Hepatocyte (in vitro differentiated cells): ENCODE results near the gene FXYD2. TPM values are rescaled to one million over a fixed set of nuclear protein-coding genes. Genes with fewer than 3 reads are reported as not detected.
A peak's percentile ranks its signal among the peaks of the same experiment; 100 is the strongest.

Source experiments
- DNase-seq: peaks from one replicate; pipeline ENCODE4 v3.0.0-alpha.2; 2016; ENCODE audit warnings: low spot score
- H2AFZ ChIP-seq: fragments of 200-600 bp; sonication (generic); 2 replicates; pipeline ENCODE4 v1.6.0; 2016; ENCODE audit warnings: antibody characterized with exemption, mild to moderate bottlenecking
- H3K27ac ChIP-seq: fragments of 200-600 bp; sonication (generic); 2 replicates; pipeline ENCODE4 v1.5.1; 2016; ENCODE audit warnings: mild to moderate bottlenecking
- H3K27me3 ChIP-seq: fragments of 200-600 bp; sonication (generic); 2 replicates; pipeline ENCODE4 v1.6.1; 2016
- H3K36me3 ChIP-seq: fragments of 200-600 bp; sonication (generic); replicated peaks from 2 replicates; pipeline ENCODE4 v1.5.1; 2016; ENCODE audit warnings: low read depth; ENCODE audit not compliant: insufficient read depth
- H3K4me1 ChIP-seq: fragments of 200-600 bp; sonication (generic); 2 replicates; pipeline ENCODE4 v1.5.1; 2016; ENCODE audit warnings: mild to moderate bottlenecking, moderate library complexity; ENCODE audit not compliant: insufficient read depth
- H3K4me2 ChIP-seq: fragments of 200-600 bp; sonication (generic); 2 replicates; pipeline ENCODE4 v1.6.0; 2016
- H3K4me3 ChIP-seq: fragments of 200-600 bp; sonication (generic); 2 replicates; pipeline ENCODE4 v1.5.1; 2016; ENCODE audit warnings: mild to moderate bottlenecking
- H3K79me2 ChIP-seq: fragments of 200-600 bp; sonication (generic); 2 replicates; pipeline ENCODE4 v1.6.0; 2017; ENCODE audit warnings: mild to moderate bottlenecking
- H3K9me2 ChIP-seq: fragments of 200-600 bp; sonication (generic); replicated peaks from 2 replicates; pipeline ENCODE4 v1.6.0; 2017; ENCODE audit warnings: mild to moderate bottlenecking; ENCODE audit not compliant: insufficient read depth
- H3K9me3 ChIP-seq: fragments of 200-600 bp; sonication (generic); 2 replicates; pipeline ENCODE4 v1.5.1; 2016; ENCODE audit warnings: low read depth, mild to moderate bottlenecking
- H4K20me1 ChIP-seq: fragments of 200-600 bp; sonication (generic); 2 replicates; pipeline ENCODE4 v1.6.0; 2016; ENCODE audit warnings: mild to moderate bottlenecking; ENCODE audit not compliant: insufficient read depth, poor library complexity, severe bottlenecking
- EZH2 ChIP-seq: fragments of 200-600 bp; sonication (generic); IDR thresholded peaks from 2 replicates; pipeline ENCODE4 v1.6.1; 2016; ENCODE audit warnings: antibody characterized with exemption, mild to moderate bottlenecking, borderline replicate concordance
- EZH2phosphoT487 ChIP-seq: fragments of 200-600 bp; sonication (generic); IDR thresholded peaks from one replicate; pipeline ENCODE4 v1.6.1; 2018; ENCODE audit warnings: antibody characterized with exemption, mild to moderate bottlenecking, low read depth, moderate library complexity; ENCODE audit not compliant: unreplicated experiment, severe bottlenecking
- WGBS: methylation state at CpG from one replicate; pipeline ENCODE4 v1.1.6; 2016; ENCODE audit warnings: low lambda C conversion rate; ENCODE audit errors: missing lambda C conversion rate; 5-methylcytosine and 5-hydroxymethylcytosine counted together
- polyA plus RNA-seq: library from polyadenylated mRNA; unstranded; fragments of >200 nt; fragmentation: Nextera tagmentation; extraction: Ambion mirVana; gene quantifications from 2 replicates; pipeline ENCODE4 v1.2.1, GENCODE V29; 2016
- total RNA-seq: library from RNA; depleted of rRNA; stranded (reverse); fragments of >200 nt; gene quantifications from 2 replicates; pipeline ENCODE4 v1.2.3, GENCODE V29; 2014
- TF ChIP-seq, protein P1 (sequence below): fragments of 200-600 bp; sonication (generic); IDR thresholded peaks from 2 replicates; pipeline ENCODE4 v1.5.1; 2016; ENCODE audit warnings: antibody characterized with exemption, mild to moderate bottlenecking; ENCODE audit not compliant: poor library complexity

Gene FXYD2
- total and polyA plus RNA-seq, 2 experiments from 2014 or later: 72.7 to 93.8 TPM

DNA sequence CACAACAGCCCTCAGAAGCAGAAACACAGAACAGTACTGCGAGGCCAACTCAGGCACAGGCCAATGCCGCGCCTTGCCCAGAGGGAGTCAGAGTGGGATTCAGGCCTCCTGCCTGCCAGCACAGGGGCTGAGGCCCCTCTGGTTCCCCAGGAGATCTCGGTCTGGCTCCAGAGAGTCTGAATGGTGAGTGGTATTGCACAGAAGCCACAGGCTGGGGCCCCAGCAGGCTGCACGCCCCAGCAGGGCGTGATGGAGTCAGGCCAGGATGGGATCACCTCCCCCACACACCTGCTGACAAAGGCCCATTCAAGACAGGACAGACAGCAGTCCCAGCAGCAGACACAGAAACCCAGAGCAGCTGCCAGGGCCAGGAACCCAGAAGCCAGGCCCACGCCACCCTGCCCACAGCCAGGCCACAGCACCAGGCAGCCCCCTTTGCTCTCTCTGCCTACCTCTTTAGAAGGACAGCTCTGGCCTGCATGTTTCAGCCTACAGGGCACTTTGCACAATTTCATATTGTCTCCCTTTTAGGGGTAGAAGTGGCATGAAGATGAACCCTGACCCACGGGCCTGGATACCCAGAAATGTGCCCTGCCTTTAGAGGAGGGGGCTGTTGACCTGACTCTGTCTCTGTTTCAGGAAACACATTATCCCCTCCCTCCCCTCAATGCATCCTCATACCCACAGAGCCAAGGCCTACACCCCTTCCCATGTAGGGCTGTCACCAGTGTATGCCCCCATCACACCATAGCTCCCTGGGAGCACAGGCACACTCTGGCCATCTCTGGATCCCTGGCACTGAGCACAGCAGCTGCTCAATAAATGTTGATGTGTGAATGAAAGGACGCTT, 45.8 kb upstream of the FXYD2 start:
- H3K79me2 ChIP-seq: peaks cover 2% of the 10 kb centered on the region
- DNase-seq: peak; percentile 53
- no peaks in the 10 kb centered on the region for H3K9me2 ChIP-seq
- peak overlapping the region; percentile 31 for H3K27ac ChIP-seq
- no peak overlapping the region for H3K4me3 ChIP-seq
- H3K4me2 ChIP-seq: peak overlapping the region; percentile 17
- H3K4me1 ChIP-seq: peaks cover 24% of the 10 kb centered on the region
- H3K9me3 ChIP-seq: no peaks in the 10 kb centered on the region
- H3K27me3 ChIP-seq: peaks cover 15% of the 10 kb centered on the region
- WGBS: 73% methylated on average over 9 of the region's 9 CpGs
- no peak overlapping the region for H2AFZ ChIP-seq
- no peaks in the 10 kb centered on the region for H3K36me3 ChIP-seq
- TF ChIP-seq EZH2phosphoT487 (no peak), EZH2 (no peak)
- TF ChIP-seq, protein P1, sequence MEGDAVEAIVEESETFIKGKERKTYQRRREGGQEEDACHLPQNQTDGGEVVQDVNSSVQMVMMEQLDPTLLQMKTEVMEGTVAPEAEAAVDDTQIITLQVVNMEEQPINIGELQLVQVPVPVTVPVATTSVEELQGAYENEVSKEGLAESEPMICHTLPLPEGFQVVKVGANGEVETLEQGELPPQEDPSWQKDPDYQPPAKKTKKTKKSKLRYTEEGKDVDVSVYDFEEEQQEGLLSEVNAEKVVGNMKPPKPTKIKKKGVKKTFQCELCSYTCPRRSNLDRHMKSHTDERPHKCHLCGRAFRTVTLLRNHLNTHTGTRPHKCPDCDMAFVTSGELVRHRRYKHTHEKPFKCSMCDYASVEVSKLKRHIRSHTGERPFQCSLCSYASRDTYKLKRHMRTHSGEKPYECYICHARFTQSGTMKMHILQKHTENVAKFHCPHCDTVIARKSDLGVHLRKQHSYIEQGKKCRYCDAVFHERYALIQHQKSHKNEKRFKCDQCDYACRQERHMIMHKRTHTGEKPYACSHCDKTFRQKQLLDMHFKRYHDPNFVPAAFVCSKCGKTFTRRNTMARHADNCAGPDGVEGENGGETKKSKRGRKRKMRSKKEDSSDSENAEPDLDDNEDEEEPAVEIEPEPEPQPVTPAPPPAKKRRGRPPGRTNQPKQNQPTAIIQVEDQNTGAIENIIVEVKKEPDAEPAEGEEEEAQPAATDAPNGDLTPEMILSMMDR: no peak
- no peaks in the 10 kb centered on the region for H4K20me1 ChIP-seq

DNA sequence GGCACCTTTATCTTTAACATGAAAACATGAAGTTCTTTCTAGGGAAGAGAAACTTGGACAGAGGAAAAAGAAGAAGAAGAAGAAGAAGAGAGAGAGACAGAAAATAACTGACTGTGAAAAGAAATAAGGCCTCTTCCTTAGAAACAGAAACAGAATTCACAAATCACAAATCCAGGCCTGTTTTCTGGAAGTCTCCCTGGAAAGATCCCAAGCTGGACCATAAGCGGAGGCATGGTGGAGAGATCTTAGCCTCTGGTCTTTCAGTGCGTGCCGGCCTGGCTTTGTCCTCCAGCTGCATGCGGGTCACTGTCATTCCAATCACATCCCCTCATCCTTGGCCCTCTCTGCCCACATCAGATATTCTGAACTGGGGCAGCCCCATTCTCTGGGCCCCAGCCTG, 45.1 kb upstream of the FXYD2 start:
- peaks cover 9% of the 10 kb centered on the region for H3K27me3 ChIP-seq
- H3K27ac ChIP-seq: peak overlapping the region; percentile 31
- no peak for DNase-seq
- no peaks in the 10 kb centered on the region for H4K20me1 ChIP-seq
- peaks cover 2% of the 10 kb centered on the region for H3K79me2 ChIP-seq
- H3K4me3 ChIP-seq: no peak overlapping the region
- no peaks in the 10 kb centered on the region for H3K36me3 ChIP-seq
- peak overlapping the region; percentile 17 for H3K4me2 ChIP-seq
- no peak overlapping the region for H2AFZ ChIP-seq
- H3K9me3 ChIP-seq: no peaks in the 10 kb centered on the region
- peaks cover 19% of the 10 kb centered on the region for H3K4me1 ChIP-seq
- WGBS: 83% methylated on average over 3 of the region's 4 CpGs
- TF ChIP-seq, protein P1: no peak
- TF ChIP-seq EZH2 (no peak), EZH2phosphoT487 (no peak)
- H3K9me2 ChIP-seq: no peaks in the 10 kb centered on the region

DNA sequence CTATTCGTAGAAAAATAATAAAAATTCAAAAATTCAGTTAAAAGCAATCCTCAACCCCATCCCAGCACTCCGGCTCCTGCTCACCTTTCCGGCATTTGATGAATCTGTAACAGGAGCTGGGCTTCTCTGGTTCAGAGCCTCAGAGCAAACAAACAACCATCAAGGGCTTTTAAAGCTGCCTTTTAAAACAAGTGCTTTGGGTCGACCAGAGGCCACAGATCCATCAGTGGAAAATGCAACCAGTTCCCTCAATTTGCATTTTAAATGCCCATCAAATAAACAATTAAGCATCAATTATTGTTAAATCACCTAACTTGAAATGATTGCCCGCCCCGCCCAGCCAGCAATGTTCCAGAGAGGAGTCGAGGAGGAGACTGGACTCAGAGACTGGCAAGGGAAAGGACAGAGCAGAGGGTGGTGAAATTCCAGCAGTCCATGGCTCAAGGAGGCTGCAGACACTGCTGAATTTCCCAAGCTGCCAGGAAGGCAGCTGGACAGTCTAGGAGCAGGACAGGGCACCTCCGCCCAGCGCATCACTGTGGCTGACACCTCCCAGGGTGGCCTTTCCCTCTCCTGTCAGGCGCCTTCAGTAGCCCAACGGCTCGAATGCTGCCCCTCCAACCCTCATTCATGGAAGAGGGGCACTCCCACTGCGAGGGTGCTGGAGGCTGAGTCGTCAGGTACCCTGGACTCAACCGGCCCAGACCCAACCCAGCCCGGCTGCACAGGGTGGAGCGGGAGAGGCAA, 44.4 kb upstream of the FXYD2 start:
- Histone ChIP-seq H4K20me1 (no peaks in the 10 kb centered on the region), H3K4me2 (no peak overlapping the region), H3K27ac (peak overlapping the region; percentile 31), H3K36me3 (no peaks in the 10 kb centered on the region), H3K4me1 (peaks cover 19% of the 10 kb centered on the region), H3K9me3 (no peaks in the 10 kb centered on the region), H3K4me3 (no peak overlapping the region), H3K9me2 (no peaks in the 10 kb centered on the region), H3K79me2 (peaks cover 2% of the 10 kb centered on the region), H2AFZ (no peak overlapping the region), H3K27me3 (peaks cover 6% of the 10 kb centered on the region)
- 72% methylated on average over 17 of the region's 17 CpGs for WGBS
- TF ChIP-seq EZH2 (no peak), EZH2phosphoT487 (no peak)
- TF ChIP-seq, protein P1: no peak
- DNase-seq: no peak
